SK-N-SH (cell line): Measurements from ENCODE around the gene IL37. TPM values are rescaled to one million over a fixed set of nuclear protein-coding genes. Genes with fewer than 3 reads are reported as not detected.

Source experiments
- CTCF ChIA-PET: fragments of 300-600, 350-600 bp; formaldehyde crosslinking; extraction: SDS; loops from one replicate; lab custom pipeline; 2021; lab: Yijun Ruan, JAX
- POLR2A ChIA-PET: fragments of 350-600 bp; sonication (Branson Sonifier 250); formaldehyde crosslinking; extraction: SDS; loops from one replicate; lab custom pipeline; 2020; ENCODE audit warnings: antibody characterized with exemption, inconsistent platforms; lab: Yijun Ruan, JAX
- DNase-seq: peaks from one replicate; pipeline ENCODE4 v3.0.0; 2012
- H2AFZ ChIP-seq: fragments of 200-600 bp; sonication (generic); 2 replicates; pipeline ENCODE4 v1.8.1; 2016; ENCODE audit warnings: antibody characterized with exemption, mild to moderate bottlenecking, low read depth
- H3F3A ChIP-seq: fragments of 200-600 bp; sonication (generic); replicated peaks from 2 replicates; pipeline ENCODE3; 2016; ENCODE audit warnings: antibody characterized with exemption, mild to moderate bottlenecking; ENCODE audit not compliant: insufficient read depth
- H3K27ac ChIP-seq, 2 experiments: fragments of 200-500 bp in 1 of 2; fragments of 200-600 bp in 1 of 2; sonication (Bioruptor generic) in 1 of 2; sonication (generic), shearing (Covaris generic) in 1 of 2; 2 replicates each; pipeline versions ENCODE4 v1.5.1 to v1.6.1; 2014 to 2016; ENCODE audit warnings: low read depth in 2 of 2, inconsistent platforms in 1 of 2, low read length in 1 of 2, mild to moderate bottlenecking in 1 of 2, mixed read lengths in 1 of 2
- H3K27me3 ChIP-seq: fragments of 200-600 bp; sonication (generic), shearing (Covaris generic); 2 replicates; pipeline ENCODE4 v1.6.1; 2016; ENCODE audit warnings: mixed run types; ENCODE audit not compliant: insufficient read depth
- H3K36me3 ChIP-seq, 2 experiments: fragments of 200-500 bp in 1 of 2; fragments of 200-600 bp in 1 of 2; sonication (Bioruptor generic) in 1 of 2; sonication (generic) in 1 of 2; replicated peaks in 1 of 2; 2 replicates each; pipeline versions ENCODE3 to v1.5.1; 2014 to 2016; ENCODE audit warnings: low read length in 1 of 2, mild to moderate bottlenecking in 1 of 2; ENCODE audit not compliant: insufficient read depth in 2 of 2, control insufficient read depth in 1 of 2
- H3K4me1 ChIP-seq, 2 experiments: fragments of 200-500 bp in 1 of 2; fragments of 200-600 bp in 1 of 2; sonication (Bioruptor generic) in 1 of 2; sonication (generic), shearing (Covaris generic) in 1 of 2; 2 replicates each; pipeline versions ENCODE4 v1.5.1 to v1.6.1; 2014 to 2016; ENCODE audit warnings: low read depth in 1 of 2, low read length in 1 of 2, mixed run types in 1 of 2; ENCODE audit not compliant: insufficient read depth in 2 of 2, control insufficient read depth in 1 of 2
- H3K4me2 ChIP-seq: fragments of 200-600 bp; sonication (generic), shearing (Covaris generic); 2 replicates; pipeline ENCODE4 v1.6.1; 2017; ENCODE audit warnings: mixed run types
- H3K4me3 ChIP-seq, 2 experiments: fragments of 200-500 bp in 1 of 2; fragments of 200-600 bp in 1 of 2; sonication (Bioruptor generic) in 1 of 2; sonication (generic), shearing (Covaris generic) in 1 of 2; 2 replicates each; pipeline versions ENCODE4 v1.5.1 to v1.8.1; 2014 to 2016; ENCODE audit warnings: low read depth in 2 of 2, inconsistent platforms in 1 of 2, low read length in 1 of 2, mild to moderate bottlenecking in 1 of 2, mixed read lengths in 1 of 2, moderate library complexity in 1 of 2
- H3K79me2 ChIP-seq: fragments of 200-600 bp; sonication (generic); 2 replicates; pipeline ENCODE4 v1.8.1; 2017; ENCODE audit warnings: mild to moderate bottlenecking; ENCODE audit not compliant: insufficient read depth
- H3K9ac ChIP-seq: fragments of 200-600 bp; sonication (generic); 2 replicates; pipeline ENCODE4 v1.6.1; 2017; ENCODE audit warnings: mixed run types
- H3K9me2 ChIP-seq: fragments of 200-600 bp; sonication (generic); 2 replicates; pipeline ENCODE4 v1.6.1; 2017; ENCODE audit warnings: mixed run types
- H3K9me3 ChIP-seq: fragments of 200-600 bp; sonication (generic); 2 replicates; pipeline ENCODE4 v1.6.1; 2017; ENCODE audit warnings: mixed run types, mild to moderate bottlenecking, moderate library complexity
- H4K20me1 ChIP-seq: fragments of 200-600 bp; sonication (generic); 2 replicates; pipeline ENCODE4 v1.6.1; 2017; ENCODE audit warnings: mild to moderate bottlenecking, mixed run types; ENCODE audit not compliant: insufficient read depth
- CTCF ChIP-seq: fragments of 200-600 bp; sonication (generic); IDR thresholded peaks from 2 replicates; pipeline ENCODE4 v1.6.1; 2017; ENCODE audit warnings: antibody characterized with exemption, mild to moderate bottlenecking, moderate library complexity
- ELF1 ChIP-seq: IDR thresholded peaks from 2 replicates; pipeline ENCODE4 v1.4.0; 2012
- EP300 ChIP-seq, 2 experiments: IDR thresholded peaks; 2 replicates each; pipeline versions ENCODE4 v1.4.0 to v1.6.1; 2012; ENCODE audit warnings: borderline replicate concordance in 1 of 2, low read depth in 1 of 2, low read length in 1 of 2
- FOSL2 ChIP-seq: IDR thresholded peaks from 2 replicates; pipeline ENCODE4 v1.4.0; 2012; ENCODE audit warnings: low read depth, mild to moderate bottlenecking, moderate library complexity, borderline replicate concordance
- FOXJ3 ChIP-seq: sonication (generic); formaldehyde crosslinking; IDR thresholded peaks from 2 replicates; pipeline ENCODE4 v1.5.1; 2020; ENCODE audit warnings: mild to moderate bottlenecking, missing genetic modification reagents
- GATA2 ChIP-seq: sonication (generic); formaldehyde crosslinking; IDR thresholded peaks from 2 replicates; pipeline ENCODE4 v1.5.0; 2020; ENCODE audit warnings: mild to moderate bottlenecking, missing genetic modification reagents
- MAX ChIP-seq: IDR thresholded peaks from 2 replicates; pipeline ENCODE4 v1.4.0; 2012; ENCODE audit warnings: low read depth
- MEF2A ChIP-seq: IDR thresholded peaks from 2 replicates; pipeline ENCODE4 v1.4.0; 2012; ENCODE audit warnings: low read depth, borderline replicate concordance
- MXI1 ChIP-seq: IDR thresholded peaks from 2 replicates; pipeline ENCODE4 v1.6.1; 2012; ENCODE audit warnings: mild to moderate bottlenecking, low read depth, low read length, improper control_type of control experiment
- NRF1 ChIP-seq: IDR thresholded peaks from 2 replicates; pipeline ENCODE4 v1.6.1; 2012; ENCODE audit warnings: low read depth, mild to moderate bottlenecking, low read length
- PBX3 ChIP-seq: IDR thresholded peaks from 2 replicates; pipeline ENCODE4; 2012
- RAD21 ChIP-seq: IDR thresholded peaks from 2 replicates; pipeline ENCODE4 v1.6.1; 2012; ENCODE audit warnings: mild to moderate bottlenecking, low read length
- RCOR1 ChIP-seq: fragments of 150-350 bp; IDR thresholded peaks from 2 replicates; pipeline ENCODE4 v1.6.1; 2017; ENCODE audit warnings: antibody characterized with exemption, low read length
- RXRA ChIP-seq: IDR thresholded peaks from 2 replicates; pipeline ENCODE4 v1.4.0; 2012; ENCODE audit warnings: low read depth, mild to moderate bottlenecking, borderline replicate concordance
- SIN3A ChIP-seq: IDR thresholded peaks from 2 replicates; pipeline ENCODE4 v1.6.1; 2012; ENCODE audit warnings: low read depth, mild to moderate bottlenecking, low read length, moderate library complexity, borderline replicate concordance
- SMC3 ChIP-seq: IDR thresholded peaks from 2 replicates; pipeline ENCODE4 v1.6.1; 2012; ENCODE audit warnings: low read depth, low read length, improper control_type of control experiment
- TAF1 ChIP-seq: IDR thresholded peaks from 2 replicates; pipeline ENCODE4 v1.6.1; 2012; ENCODE audit warnings: low read depth, mild to moderate bottlenecking, low read length, moderate library complexity, borderline replicate concordance
- YY1 ChIP-seq: IDR thresholded peaks from 2 replicates; pipeline ENCODE4 v1.4.0; 2012; ENCODE audit warnings: low read depth, mild to moderate bottlenecking
- WGBS: methylation state at CpG from one replicate; pipeline ENCODE4 v1.1.6; 2017; ENCODE audit warnings: low lambda C conversion rate; 5-methylcytosine and 5-hydroxymethylcytosine counted together
- polyA plus RNA-seq, 3 experiments: library from polyadenylated mRNA; depleted of rRNA; stranded (reverse); fragments of >200 nt; gene quantifications; 2 replicates each; pipeline ENCODE4 v1.2.3, GENCODE V29; 2012

The IL37 gene
- polyA plus RNA-seq, 1 of the 3 experiments (the other 2 are of a cell fraction): not detected

GRCh38 chr2:112915300-112916144, 4.6 kb downstream of the IL37 start:
- ChIA-PET CTCF (no interaction called here), POLR2A (no interaction called here)
- DNase-seq: no peak

More at GRCh38 chr2:112915300-112916144, 4.6 kb downstream of the IL37 start:
- Histone ChIP-seq H3K36me3 (no peaks in the 10 kb centered on the region), H3K4me3 (no peak overlapping the region), H2AFZ (no peak overlapping the region), H3K27ac (no peak overlapping the region), H3K9me3 (no peaks in the 10 kb centered on the region), H3K27me3 (peaks cover 32% of the 10 kb centered on the region; the same call in 1 of the 2 replicates), H3K79me2 (no peaks in the 10 kb centered on the region), H3K4me2 (no peak overlapping the region), H3F3A (no peaks in the 10 kb centered on the region), H3K4me1 (no peaks in the 10 kb centered on the region), H4K20me1 (no peaks in the 10 kb centered on the region), H3K9ac (no peak overlapping the region), H3K9me2 (no peaks in the 10 kb centered on the region)
- no peak for TF ChIP-seq ELF1
- TF ChIP-seq RXRA: no peak
- no peak for TF ChIP-seq SMC3
- no peak for TF ChIP-seq YY1
- no peak for TF ChIP-seq SIN3A
- TF ChIP-seq TAF1: no peak
- TF ChIP-seq FOSL2: no peak
- TF ChIP-seq FOXJ3: no peak
- no peak for TF ChIP-seq GATA2
- no peak for TF ChIP-seq NRF1
- no peak for TF ChIP-seq RAD21
- no peak for TF ChIP-seq EP300 (IDR thresholded peaks at IDR 0.05; ENCODE audit: borderline replicate concordance in 1 of 2, low read depth in 1 of 2, low read length in 1 of 2)
- TF ChIP-seq CTCF: no peak
- TF ChIP-seq MXI1: no peak
- TF ChIP-seq RCOR1: no peak
- no peak for TF ChIP-seq MAX
- no peak for TF ChIP-seq MEF2A
- no peak for TF ChIP-seq PBX3
- 9% methylated on average over 7 of the region's 7 CpGs for WGBS
